Breast epithelium (tissue), 3 donors: Measurements from ENCODE around the gene GDNF.

ENCODE experiments used
- CTCF ChIP-seq, 3 donors: fragments of 450-650 bp; IDR thresholded peaks; one replicate each; pipeline ENCODE4 v1.5.1; 2016 to 2017; ENCODE audit warnings: antibody characterized with exemption in 3 of 3, mild to moderate bottlenecking in 3 of 3, moderate library complexity in 3 of 3
- POLR2A ChIP-seq: fragments of 450-650 bp; IDR thresholded peaks from one replicate; pipeline ENCODE4 v1.6.1; 2016; ENCODE audit warnings: antibody characterized with exemption, mild to moderate bottlenecking, moderate library complexity

GRCh38 chr5:37844009-37844408 lies 4.2 kb upstream of the GDNF start:
- TF ChIP-seq CTCF (IDR thresholded peaks at IDR 0.05) (no peak), POLR2A (no peak)
